Naive B cell (primary cell): ENCODE measurements around the gene MBTPS1. TPM values are rescaled to one million over a fixed set of nuclear protein-coding genes. Genes with fewer than 3 reads are reported as not detected.
A peak's percentile ranks its signal among the peaks of the same experiment; 100 is the strongest.

ENCODE experiments used
- ATAC-seq, 2 donors: fragments of 150-1000 bp; cut with Tn5 transposase; 2 replicates each; pipeline ENCODE4 v1.10.0; 2021; ENCODE audit warnings: low read depth in 2 of 2, mild to moderate bottlenecking in 2 of 2, moderate library complexity in 2 of 2
- DNase-seq: peaks from one replicate; pipeline ENCODE4 v3.0.0; 2022
- H3K27ac Mint-ChIP-seq, 6 donors: one replicate each; pipeline ENCODE4 v1.8.0; 2020 to 2022; ENCODE audit warnings: mild to moderate bottlenecking in 6 of 6, mixed read lengths in 6 of 6, moderate library complexity in 5 of 6, inconsistent platforms in 2 of 6
- H3K27me3 Mint-ChIP-seq, 3 donors: one replicate each; pipeline ENCODE4 v1.8.0; 2021 to 2022; ENCODE audit warnings: mixed read lengths in 3 of 3, mild to moderate bottlenecking in 1 of 3
- H3K36me3 Mint-ChIP-seq, 2 donors: one replicate each; pipeline ENCODE4 v1.8.0; 2020 to 2022; ENCODE audit warnings: mixed read lengths in 2 of 2, inconsistent platforms in 1 of 2, mild to moderate bottlenecking in 1 of 2
- H3K4me1 Mint-ChIP-seq, 3 donors: one replicate each; pipeline ENCODE4 v1.8.0; 2020 to 2022; ENCODE audit warnings: mixed read lengths in 3 of 3, inconsistent platforms in 1 of 3, mild to moderate bottlenecking in 1 of 3, moderate library complexity in 1 of 3
- H3K4me3 Mint-ChIP-seq, 8 donors: one replicate each; pipeline ENCODE4 v1.8.0; 2020 to 2022; ENCODE audit warnings: mild to moderate bottlenecking in 8 of 8, mixed read lengths in 8 of 8, moderate library complexity in 8 of 8, inconsistent platforms in 2 of 8
- H3K9me3 Mint-ChIP-seq, 7 donors: one replicate each; pipeline ENCODE4 v1.8.0; 2020 to 2022; ENCODE audit warnings: mixed read lengths in 7 of 7, mild to moderate bottlenecking in 5 of 7, inconsistent platforms in 2 of 7, moderate library complexity in 1 of 7
- polyA plus RNA-seq, 6 donors: library from polyadenylated mRNA; unstranded; fragments of 300-500 nt; fragmentation: Illumina TruSeq; gene quantifications; one replicate each; pipeline ENCODE4 v1.2.3, GENCODE V29; 2021; ENCODE audit warnings: low read depth in 6 of 6

MBTPS1 gene
- polyA plus RNA-seq, 6 donors from 2014 or later: 37.6 to 56.5 (median 48.8) TPM

GRCh38 chr16:84039696-84040095, 77.0 kb downstream of the MBTPS1 start:
- Mint-ChIP-seq H3K4me1 (peaks cover 0 to 1% (median 0%) of the 10 kb centered on the region in 3 donors), H3K36me3 (peaks cover 0 to 4% of the 10 kb centered on the region in 2 donors), H3K27me3 (peaks cover 19 to 49% (median 25%) of the 10 kb centered on the region in 3 donors), H3K4me3 (no peak overlapping the region), H3K9me3 (peaks cover 0 to 9% (median 4%) of the 10 kb centered on the region in 7 donors), H3K27ac (no peak overlapping the region)
- DNase-seq (no peak), ATAC-seq (no peak)

DNA sequence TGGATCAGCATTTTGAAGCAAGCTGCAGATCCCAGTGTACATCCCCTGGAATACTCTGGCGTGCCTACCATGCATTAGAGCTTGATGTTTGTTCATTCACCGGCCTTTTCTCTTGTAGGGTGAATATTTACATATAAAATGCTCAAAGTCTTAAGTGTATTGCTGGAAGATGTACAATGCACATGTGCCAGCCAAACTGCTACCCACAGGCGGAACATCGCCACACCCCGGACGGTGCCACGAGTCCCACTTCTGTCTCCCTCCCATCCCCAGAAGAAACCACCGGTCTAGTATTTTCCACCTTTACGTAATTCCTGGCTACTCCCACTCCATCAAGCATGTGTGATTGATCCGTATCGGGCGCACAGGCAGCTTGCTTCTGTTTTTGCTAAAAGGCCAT, 78.3 kb downstream of the MBTPS1 start:
- peaks cover 0 to 4% of the 10 kb centered on the region in 2 donors for H3K36me3 Mint-ChIP-seq
- ATAC-seq: no peak
- H3K27me3 Mint-ChIP-seq: peaks cover 13 to 48% (median 14%) of the 10 kb centered on the region in 3 donors
- peaks cover 0 to 1% (median 0%) of the 10 kb centered on the region in 3 donors for H3K4me1 Mint-ChIP-seq
- no peak for DNase-seq
- peaks cover 0 to 9% (median 4%) of the 10 kb centered on the region in 7 donors for H3K9me3 Mint-ChIP-seq
- no peak overlapping the region for H3K4me3 Mint-ChIP-seq
- H3K27ac Mint-ChIP-seq: no peak overlapping the region

- DNase-seq: no peak
- Mint-ChIP-seq H3K9me3 (peaks cover 0 to 9% (median 4%) of the 10 kb centered on the region in 7 donors), H3K4me1 (peaks cover 0 to 1% (median 0%) of the 10 kb centered on the region in 3 donors), H3K4me3 (no peak overlapping the region), H3K27me3 (peaks cover 7 to 48% (median 13%) of the 10 kb centered on the region in 3 donors), H3K36me3 (peaks cover 0 to 4% of the 10 kb centered on the region in 2 donors), H3K27ac (peak overlapping the region in 1 of 6 donors; percentile 44)
- no peak for ATAC-seq
Measured at GRCh38 chr16:84036982-84037425, 79.7 kb downstream of the MBTPS1 start.

DNA sequence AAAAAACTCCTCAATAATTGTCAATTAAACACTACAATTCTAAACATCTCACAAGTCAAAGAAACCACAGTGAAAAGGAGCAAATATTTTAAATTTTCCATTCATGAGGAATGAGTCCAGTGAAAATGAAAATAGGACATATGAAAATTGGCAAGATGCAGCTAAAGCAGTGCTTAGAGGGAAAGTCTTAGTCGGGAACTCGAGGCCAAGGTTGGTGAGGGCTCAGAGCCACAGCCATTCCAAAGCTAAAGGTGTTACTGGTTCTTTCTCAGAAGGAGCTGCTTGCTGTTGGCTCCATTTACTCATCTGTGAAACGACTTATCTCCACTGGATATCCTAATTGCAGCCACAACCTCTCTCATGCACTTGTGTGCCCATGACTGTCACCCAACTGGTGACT, 80.6 kb downstream of the MBTPS1 start:
- peaks cover 11 to 45% (median 17%) of the 10 kb centered on the region in 3 donors for H3K27me3 Mint-ChIP-seq
- no peak overlapping the region for H3K27ac Mint-ChIP-seq
- ATAC-seq (no peak), DNase-seq (no peak)
- H3K36me3 Mint-ChIP-seq: peaks cover 0 to 4% of the 10 kb centered on the region in 2 donors
- peaks cover 0 to 1% (median 0%) of the 10 kb centered on the region in 3 donors for H3K4me1 Mint-ChIP-seq
- no peak overlapping the region for H3K4me3 Mint-ChIP-seq
- peaks cover 0 to 9% (median 4%) of the 10 kb centered on the region in 7 donors for H3K9me3 Mint-ChIP-seq

DNA sequence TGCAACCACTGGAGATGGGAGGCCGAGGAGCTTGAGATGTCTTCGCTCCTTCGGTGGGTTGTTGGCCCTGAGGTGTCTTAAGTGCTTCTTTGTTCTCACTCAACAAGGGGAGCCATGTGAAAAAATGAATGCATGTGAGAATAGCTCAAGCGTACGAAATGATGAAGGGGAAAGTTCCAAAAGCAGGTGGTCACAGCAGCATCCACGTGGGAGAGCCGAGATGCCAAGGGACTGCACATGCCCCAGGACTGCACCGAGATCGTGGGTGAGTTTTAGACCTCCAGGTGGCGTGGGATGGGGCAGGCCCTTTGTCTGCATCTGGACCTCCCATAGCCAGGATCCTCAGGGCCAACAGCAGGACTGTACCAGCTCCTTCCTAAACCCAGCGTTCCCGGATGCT, 82.2 kb downstream of the MBTPS1 start:
- peaks cover 0 to 5% (median under 1%) of the 10 kb centered on the region in 3 donors for H3K4me1 Mint-ChIP-seq
- DNase-seq: no peak
- H3K4me3 Mint-ChIP-seq: no peak overlapping the region
- ATAC-seq: no peak
- H3K27me3 Mint-ChIP-seq: peaks cover 18 to 48% (median 27%) of the 10 kb centered on the region in 3 donors
- H3K27ac Mint-ChIP-seq: no peak overlapping the region
- peaks cover 0 to 9% (median 4%) of the 10 kb centered on the region in 7 donors for H3K9me3 Mint-ChIP-seq
- peaks cover 0 to 4% of the 10 kb centered on the region in 2 donors for H3K36me3 Mint-ChIP-seq

GRCh38 chr16:84033251-84034195, 83.2 kb downstream of the MBTPS1 start:
- Mint-ChIP-seq H3K4me1 (peaks cover 0 to 13% (median 6%) of the 10 kb centered on the region in 3 donors), H3K4me3 (no peak overlapping the region)

GRCh38 chr16:84032458-84033178, 84.1 kb downstream of the MBTPS1 start:
- Mint-ChIP-seq H3K27me3 (peaks cover 18 to 61% (median 41%) of the 10 kb centered on the region in 3 donors), H3K4me3 (no peak overlapping the region), H3K27ac (no peak overlapping the region), H3K9me3 (peaks cover 0 to 9% (median 4%) of the 10 kb centered on the region in 7 donors), H3K36me3 (peaks cover 0 to 4% of the 10 kb centered on the region in 2 donors), H3K4me1 (peaks cover under 1 to 13% (median 6%) of the 10 kb centered on the region in 3 donors)
- DNase-seq: no peak
- no peak for ATAC-seq

More at GRCh38 chr16:84033251-84034195, 83.2 kb downstream of the MBTPS1 start:
- Mint-ChIP-seq H3K36me3 (peaks cover 0 to 4% of the 10 kb centered on the region in 2 donors), H3K9me3 (peaks cover 0 to 9% (median 4%) of the 10 kb centered on the region in 7 donors), H3K27me3 (peaks cover 18 to 53% (median 32%) of the 10 kb centered on the region in 3 donors), H3K27ac (peak overlapping the region in 1 of 6 donors; percentile 78)
- no peak for ATAC-seq
- no peak for DNase-seq

GRCh38 chr16:84031556-84031955, 85.2 kb downstream of the MBTPS1 start:
- peaks cover 0 to 4% of the 10 kb centered on the region in 2 donors for H3K36me3 Mint-ChIP-seq
- H3K27ac Mint-ChIP-seq: peak overlapping the region in 2 of 6 donors; percentile 47 to 89
- H3K27me3 Mint-ChIP-seq: peaks cover 18 to 69% (median 50%) of the 10 kb centered on the region in 3 donors

DNA sequence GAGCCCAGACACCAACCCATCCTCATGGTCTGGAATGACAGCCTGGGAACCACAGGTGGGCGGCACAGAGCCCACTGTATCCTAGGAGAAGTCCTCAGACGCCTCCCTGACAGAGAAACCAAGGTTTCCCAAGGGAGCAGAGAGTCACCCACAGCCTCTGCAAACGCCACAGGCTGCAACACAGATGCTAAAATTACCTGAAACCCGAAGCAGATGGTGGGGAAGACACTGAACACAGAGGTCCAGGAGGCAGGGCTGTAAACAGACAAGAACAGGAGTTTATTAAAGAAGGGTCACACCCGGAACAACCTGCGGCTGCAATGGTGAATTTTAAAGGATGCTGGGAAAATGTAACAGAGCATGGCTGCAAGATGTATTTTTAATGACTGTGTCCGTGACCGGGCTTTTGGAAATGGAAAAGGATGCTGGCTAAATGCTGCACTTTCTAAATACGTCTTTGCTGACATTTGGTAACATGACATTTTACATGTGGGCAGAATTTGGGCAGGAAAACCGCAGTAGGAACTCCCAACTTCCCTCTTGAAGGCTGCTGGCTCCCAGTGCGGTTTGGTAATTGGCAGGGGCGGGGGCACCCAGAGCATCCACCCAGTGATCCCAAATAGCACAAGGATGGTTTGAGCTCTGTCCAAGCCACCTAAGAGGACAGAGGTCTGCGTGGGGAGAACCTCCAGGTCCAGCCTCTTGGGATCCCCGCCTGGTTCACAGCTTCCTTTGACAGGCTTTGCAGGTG, 87.3 kb downstream of the MBTPS1 start:
- Mint-ChIP-seq H3K4me3 (no peak overlapping the region), H3K27ac (no peak overlapping the region), H3K9me3 (no peaks in the 10 kb centered on the region), H3K36me3 (no peaks in the 10 kb centered on the region), H3K27me3 (peaks cover 13 to 84% (median 56%) of the 10 kb centered on the region in 3 donors), H3K4me1 (peaks cover 4 to 13% (median 6%) of the 10 kb centered on the region in 3 donors)
- ATAC-seq (no peak), DNase-seq (no peak)

More at GRCh38 chr16:84031556-84031955, 85.2 kb downstream of the MBTPS1 start:
- no peak for DNase-seq
- Mint-ChIP-seq H3K4me1 (peaks cover 4 to 13% (median 6%) of the 10 kb centered on the region in 3 donors), H3K4me3 (no peak overlapping the region), H3K9me3 (peaks cover 0 to 9% (median 4%) of the 10 kb centered on the region in 7 donors)
- ATAC-seq: no peak

- H3K27ac Mint-ChIP-seq: no peak overlapping the region
- H3K4me1 Mint-ChIP-seq: peaks cover 4 to 13% (median 6%) of the 10 kb centered on the region in 3 donors
- H3K36me3 Mint-ChIP-seq: no peaks in the 10 kb centered on the region
- peaks cover 0 to 3% (median 0%) of the 10 kb centered on the region in 7 donors for H3K9me3 Mint-ChIP-seq
- no peak for ATAC-seq
- H3K4me3 Mint-ChIP-seq: no peak overlapping the region
- H3K27me3 Mint-ChIP-seq: peaks cover 13 to 74% (median 50%) of the 10 kb centered on the region in 3 donors
- no peak for DNase-seq
Measured at GRCh38 chr16:84027625-84028024, 89.1 kb downstream of the MBTPS1 start.

- Mint-ChIP-seq H3K27me3 (peaks cover 13 to 72% (median 50%) of the 10 kb centered on the region in 3 donors), H3K9me3 (peaks cover under 1 to 13% (median 3%) of the 10 kb centered on the region in 7 donors), H3K4me1 (peaks cover 4 to 13% (median 6%) of the 10 kb centered on the region in 3 donors), H3K4me3 (no peak overlapping the region), H3K27ac (peak overlapping the region in 1 of 6 donors; percentile 67), H3K36me3 (peaks cover 2 to 3% of the 10 kb centered on the region in 2 donors)
- no peak for DNase-seq
- no peak for ATAC-seq
Measured at GRCh38 chr16:84026606-84027005, 90.1 kb downstream of the MBTPS1 start.

DNA sequence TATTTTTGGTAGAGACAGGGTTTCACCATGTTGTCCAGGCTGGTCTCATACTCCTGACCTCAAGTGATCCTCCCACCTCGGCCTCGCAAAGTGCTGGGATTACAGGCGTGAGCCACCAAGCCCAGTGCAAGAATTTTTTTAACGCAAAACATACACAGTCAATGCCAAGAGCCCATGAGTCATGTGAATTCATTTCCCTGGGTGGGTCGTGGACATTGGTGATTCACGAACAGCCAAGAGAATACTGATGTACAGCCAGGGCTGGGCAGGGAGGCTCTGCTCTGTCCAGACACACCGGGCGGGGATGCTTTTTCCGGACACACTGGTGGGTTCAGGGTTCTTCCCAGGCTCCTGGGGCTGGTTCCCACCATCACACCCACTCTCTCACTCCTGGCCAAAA, 91.9 kb downstream of the MBTPS1 start:
- Mint-ChIP-seq H3K9me3 (peaks cover 6 to 28% (median 8%) of the 10 kb centered on the region in 7 donors), H3K4me1 (peaks cover 4 to 12% (median 6%) of the 10 kb centered on the region in 3 donors), H3K27ac (no peak overlapping the region), H3K36me3 (peaks cover 8% of the 10 kb centered on the region in 2 donors), H3K27me3 (peaks cover 1 to 65% (median 33%) of the 10 kb centered on the region in 3 donors), H3K4me3 (no peak overlapping the region)
- DNase-seq: no peak
- no peak for ATAC-seq
